Neuronal stem cell (in vitro differentiated cells): ENCODE measurements around the gene OR52M1. TPM values are rescaled to one million over a fixed set of nuclear protein-coding genes. Genes with fewer than 3 reads are reported as not detected.

Experiments
- DNase-seq: peaks from one replicate; pipeline ENCODE4 v3.0.0-alpha.2; 2013; ENCODE audit warnings: low spot score
- H2AFZ ChIP-seq: one replicate; pipeline ENCODE4 v1.6.1; 2013; ENCODE audit warnings: mild to moderate bottlenecking, low read length, inconsistent platforms
- H2AK5ac ChIP-seq: 2 replicates; pipeline ENCODE4 v1.6.1; 2013; ENCODE audit warnings: low read depth, mild to moderate bottlenecking, inconsistent platforms, low read length, moderate library complexity, mixed read lengths
- H2BK120ac ChIP-seq: 2 replicates; pipeline ENCODE4 v1.6.1; 2013; ENCODE audit warnings: low read depth, mild to moderate bottlenecking, inconsistent platforms, low read length, moderate library complexity, mixed read lengths
- H2BK12ac ChIP-seq: one replicate; pipeline ENCODE4 v1.6.1; 2013; ENCODE audit warnings: low read length, inconsistent platforms
- H2BK15ac ChIP-seq: 2 replicates; pipeline ENCODE4 v1.6.1; 2013; ENCODE audit warnings: mild to moderate bottlenecking, low read length, inconsistent platforms, mixed read lengths
- H2BK5ac ChIP-seq: one replicate; pipeline ENCODE4 v1.6.1; 2013; ENCODE audit warnings: inconsistent platforms, mild to moderate bottlenecking, low read length, moderate library complexity
- H3K14ac ChIP-seq: one replicate; pipeline ENCODE4 v1.6.1; 2013; ENCODE audit warnings: low read length, inconsistent platforms
- H3K18ac ChIP-seq: 2 replicates; pipeline ENCODE4 v1.6.1; 2013; ENCODE audit warnings: low read length, inconsistent platforms
- H3K23ac ChIP-seq: 2 replicates; pipeline ENCODE4 v1.6.1; 2013; ENCODE audit warnings: low read depth, mild to moderate bottlenecking, mixed read lengths, low read length, inconsistent platforms; ENCODE audit not compliant: poor library complexity
- H3K27ac ChIP-seq: replicated peaks from 3 replicates; pipeline ENCODE4 v1.5.1; 2013; ENCODE audit warnings: low read length, inconsistent platforms
- H3K27me3 ChIP-seq, 3 experiments: 2 replicates each; pipeline ENCODE4 v1.6.1; 2013; ENCODE audit warnings: low read length in 3 of 3, mild to moderate bottlenecking in 2 of 3, inconsistent platforms in 1 of 3, low read depth in 1 of 3, mixed read lengths in 1 of 3, moderate library complexity in 1 of 3; ENCODE audit not compliant: control insufficient read depth in 3 of 3, insufficient read depth in 3 of 3
- H3K36me3 ChIP-seq, 2 donors: replicated peaks in 1 of 2; 2 replicates each; pipeline ENCODE4 v1.6.1; 2013; ENCODE audit warnings: low read length in 2 of 2; ENCODE audit not compliant: control insufficient read depth in 2 of 2, insufficient read depth in 2 of 2
- H3K4ac ChIP-seq: 2 replicates; pipeline ENCODE4 v1.6.1; 2013; ENCODE audit warnings: inconsistent platforms, mild to moderate bottlenecking, low read length, moderate library complexity
- H3K4me1 ChIP-seq, 2 donors: 1 replicate in 1 of 2; 2 replicates in 1 of 2; pipeline ENCODE4 v1.6.1; 2013; ENCODE audit warnings: low read length in 2 of 2, low read depth in 1 of 2; ENCODE audit not compliant: control insufficient read depth in 2 of 2, insufficient read depth in 1 of 2
- H3K4me2 ChIP-seq: one replicate; pipeline ENCODE4 v1.6.1; 2013; ENCODE audit warnings: mild to moderate bottlenecking, low read length, inconsistent platforms; ENCODE audit not compliant: insufficient read depth, poor library complexity, severe bottlenecking
- H3K4me3 ChIP-seq, 2 donors: 2 replicates each; pipeline ENCODE4 v1.5.1; 2013; ENCODE audit warnings: low read length in 2 of 2, mild to moderate bottlenecking in 2 of 2, inconsistent platforms in 1 of 2, moderate library complexity in 1 of 2
- H3K79me1 ChIP-seq: one replicate; pipeline ENCODE4 v1.6.1; 2013; ENCODE audit warnings: low read depth, mild to moderate bottlenecking, inconsistent platforms, low read length, moderate library complexity
- H3K9ac ChIP-seq: one replicate; pipeline ENCODE4 v1.6.1; 2013; ENCODE audit warnings: mild to moderate bottlenecking, low read depth, low read length, inconsistent platforms; ENCODE audit not compliant: poor library complexity
- H3K9me3 ChIP-seq, 2 donors: replicated peaks in 1 of 2; 2 replicates each; pipeline versions ENCODE3 to v1.6.1; 2013; ENCODE audit warnings: low read length in 2 of 2, mild to moderate bottlenecking in 2 of 2, inconsistent platforms in 1 of 2, low read depth in 1 of 2, mixed read lengths in 1 of 2, moderate library complexity in 1 of 2; ENCODE audit not compliant: control insufficient read depth in 2 of 2, insufficient read depth in 1 of 2
- H4K8ac ChIP-seq: one replicate; pipeline ENCODE4 v1.6.1; 2013; ENCODE audit warnings: low read depth, mild to moderate bottlenecking, inconsistent platforms, low read length, moderate library complexity
- H4K91ac ChIP-seq: one replicate; pipeline ENCODE4 v1.6.1; 2013; ENCODE audit warnings: low read length, low read depth, mild to moderate bottlenecking, inconsistent platforms; ENCODE audit not compliant: poor library complexity
- WGBS, 2 donors: extraction: QIAGEN DNeasy Blood & Tissue Kit; methylation state at CpG; one replicate each; pipeline ENCODE4 v1.1.7; 2013; ENCODE audit warnings: missing lambda C conversion rate in 2 of 2, mixed read lengths in 1 of 2; ENCODE audit not compliant: insufficient read length in 2 of 2, insufficient replicate concordance in 1 of 2; ENCODE audit errors: extremely low coverage in 2 of 2; 5-methylcytosine and 5-hydroxymethylcytosine counted together
- polyA plus RNA-seq, 2 experiments: library from polyadenylated mRNA; stranded (reverse); fragments of 200-250 nt; gene quantifications; one replicate each; pipeline ENCODE4 v1.2.3, GENCODE V29; 2013

The OR52M1 gene
- polyA plus RNA-seq (2013, experiment 1 of 2) = not detected
- polyA plus RNA-seq (2013, experiment 2 of 2) = not detected

DNA sequence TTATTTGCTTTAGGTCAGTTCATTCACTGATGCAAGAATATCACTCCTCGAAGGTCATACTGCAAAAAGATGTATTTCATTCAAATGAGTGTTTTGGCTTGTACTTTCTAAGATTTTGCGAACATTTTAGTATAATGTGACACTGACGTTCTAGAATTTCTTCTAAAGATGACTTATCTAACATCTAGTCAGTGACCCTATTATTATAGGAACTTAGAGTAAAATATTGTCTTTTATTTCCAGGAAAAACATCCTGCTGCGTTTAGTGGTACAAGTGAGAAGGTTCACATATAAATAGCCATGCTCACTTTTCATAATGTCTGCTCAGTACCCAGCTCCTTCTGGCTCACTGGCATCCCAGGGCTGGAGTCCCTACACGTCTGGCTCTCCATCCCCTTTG, at the start of gene OR52M1:
TSS of gene OR52M1 (plus strand) at position 301 of the 400 bp plus-strand sequence. CDS start at position 301, 0 bp downstream.
- no peaks in the 10 kb centered on the region for H3K9me3 ChIP-seq

DNA sequence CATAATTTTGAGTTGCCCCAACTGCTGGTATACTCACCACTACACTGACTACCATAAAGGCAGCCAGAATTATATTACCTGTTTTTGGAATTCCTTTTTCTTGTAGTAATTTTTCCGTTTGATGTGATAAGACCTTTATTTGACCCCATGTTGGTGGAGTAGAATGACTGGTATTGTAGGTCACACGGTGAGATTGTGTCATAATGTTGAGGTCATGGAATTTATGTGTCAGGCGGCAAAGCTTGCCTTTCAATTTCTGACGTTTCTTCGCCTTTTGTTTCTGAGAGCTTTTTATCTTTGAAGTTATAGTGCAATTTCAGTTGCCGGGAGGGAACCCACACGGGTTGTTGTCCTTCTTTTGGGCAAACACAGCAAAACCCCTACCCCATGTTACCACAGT, 49.5 kb upstream of the OR52M1 start:
- no peak overlapping the region for H2BK12ac ChIP-seq
- DNase-seq = no peak
- H3K36me3 ChIP-seq = no peaks in the 10 kb centered on the region
- H3K79me1 ChIP-seq = no peaks in the 10 kb centered on the region
- no peak overlapping the region for H3K14ac ChIP-seq
- H3K18ac ChIP-seq = no peak overlapping the region
- H3K4me3 ChIP-seq = no peak overlapping the region
- no CpG with 5 or more reads among the region's 7 CpGs for WGBS, 2 donors
- no peak overlapping the region for H2BK15ac ChIP-seq
- H2AFZ ChIP-seq = no peak overlapping the region
- H3K4ac ChIP-seq = no peak overlapping the region
- H3K4me1 ChIP-seq = no peaks in the 10 kb centered on the region
- no peaks in the 10 kb centered on the region for H3K9me3 ChIP-seq
- H3K9ac ChIP-seq = no peak overlapping the region
- no peak overlapping the region for H4K8ac ChIP-seq
- no peak overlapping the region for H3K23ac ChIP-seq
- no peak overlapping the region for H3K4me2 ChIP-seq
- no peak overlapping the region for H4K91ac ChIP-seq
- H3K27ac ChIP-seq = no peak overlapping the region
- no peak overlapping the region for H2AK5ac ChIP-seq
- H3K27me3 ChIP-seq = peaks cover 0 to 37% (median 0%) of the 10 kb centered on the region in 3 experiments
- no peak overlapping the region for H2BK5ac ChIP-seq
- H2BK120ac ChIP-seq = no peak overlapping the region

More for the DNA sequence above, at the start of gene OR52M1:
- H2BK120ac ChIP-seq = no peak within 1 kb of the TSS
- H2BK15ac ChIP-seq = no peak within 1 kb of the TSS
- H3K4me1 ChIP-seq = no peaks in the 10 kb centered on the region
- no peak within 1 kb of the TSS for H3K18ac ChIP-seq
- H2BK5ac ChIP-seq = no peak within 1 kb of the TSS
- no peak within 1 kb of the TSS for H2AFZ ChIP-seq
- H3K9ac ChIP-seq = no peak within 1 kb of the TSS
- no peak within 1 kb of the TSS for H3K27ac ChIP-seq
- H3K27me3 ChIP-seq = peaks cover 0 to 7% (median 0%) of the 10 kb centered on the region in 3 experiments
- no peak within 1 kb of the TSS for H3K4me3 ChIP-seq
- no peak within 1 kb of the TSS for H3K14ac ChIP-seq
- H4K91ac ChIP-seq = no peak within 1 kb of the TSS
- H3K23ac ChIP-seq = no peak within 1 kb of the TSS
- no peak within 1 kb of the TSS for H3K4ac ChIP-seq
- H3K4me2 ChIP-seq = no peak within 1 kb of the TSS
- H3K79me1 ChIP-seq = no peaks in the 10 kb centered on the region
- H4K8ac ChIP-seq = no peak within 1 kb of the TSS
- WGBS, 2 donors = no CpG with 5 or more reads among the region's 5 CpGs
- DNase-seq = no peak
- H2AK5ac ChIP-seq = no peak within 1 kb of the TSS
- no peak within 1 kb of the TSS for H2BK12ac ChIP-seq
- H3K36me3 ChIP-seq = no peaks in the 10 kb centered on the region

DNA sequence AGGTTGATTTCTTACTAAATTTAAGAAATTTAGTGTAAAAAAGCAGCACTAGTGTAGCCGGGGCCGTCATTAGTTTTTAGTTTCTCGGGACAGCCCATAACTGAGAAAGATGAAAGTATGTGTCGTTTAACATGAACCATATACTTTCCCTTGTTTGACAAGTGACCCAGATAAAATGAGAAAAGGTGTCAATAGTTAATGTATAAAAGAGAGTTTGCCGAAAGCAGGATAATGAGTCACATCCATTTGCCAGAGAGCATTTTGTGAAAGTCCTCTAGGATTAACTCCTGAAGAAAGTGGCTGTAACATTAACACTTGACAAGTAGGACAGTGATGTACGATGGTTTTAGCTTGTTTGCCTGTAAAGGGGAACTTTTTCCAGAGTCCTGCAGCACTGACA, 49.0 kb upstream of the OR52M1 start:
- Histone ChIP-seq H3K27ac (no peak overlapping the region), H2BK12ac (no peak overlapping the region), H3K9ac (no peak overlapping the region), H3K9me3 (no peaks in the 10 kb centered on the region), H3K4me1 (no peaks in the 10 kb centered on the region), H2BK15ac (no peak overlapping the region), H3K14ac (no peak overlapping the region), H3K27me3 (peaks cover 0 to 37% (median 0%) of the 10 kb centered on the region in 3 experiments), H2AK5ac (no peak overlapping the region), H3K18ac (no peak overlapping the region), H2BK120ac (no peak overlapping the region), H4K91ac (no peak overlapping the region), H3K4me2 (no peak overlapping the region), H3K4me3 (no peak overlapping the region), H2AFZ (no peak overlapping the region), H4K8ac (no peak overlapping the region), H2BK5ac (no peak overlapping the region), H3K79me1 (no peaks in the 10 kb centered on the region), H3K36me3 (no peaks in the 10 kb centered on the region), H3K4ac (no peak overlapping the region), H3K23ac (no peak overlapping the region)
- no peak for DNase-seq
- no CpG with 5 or more reads among the region's 6 CpGs for WGBS, 2 donors

DNA sequence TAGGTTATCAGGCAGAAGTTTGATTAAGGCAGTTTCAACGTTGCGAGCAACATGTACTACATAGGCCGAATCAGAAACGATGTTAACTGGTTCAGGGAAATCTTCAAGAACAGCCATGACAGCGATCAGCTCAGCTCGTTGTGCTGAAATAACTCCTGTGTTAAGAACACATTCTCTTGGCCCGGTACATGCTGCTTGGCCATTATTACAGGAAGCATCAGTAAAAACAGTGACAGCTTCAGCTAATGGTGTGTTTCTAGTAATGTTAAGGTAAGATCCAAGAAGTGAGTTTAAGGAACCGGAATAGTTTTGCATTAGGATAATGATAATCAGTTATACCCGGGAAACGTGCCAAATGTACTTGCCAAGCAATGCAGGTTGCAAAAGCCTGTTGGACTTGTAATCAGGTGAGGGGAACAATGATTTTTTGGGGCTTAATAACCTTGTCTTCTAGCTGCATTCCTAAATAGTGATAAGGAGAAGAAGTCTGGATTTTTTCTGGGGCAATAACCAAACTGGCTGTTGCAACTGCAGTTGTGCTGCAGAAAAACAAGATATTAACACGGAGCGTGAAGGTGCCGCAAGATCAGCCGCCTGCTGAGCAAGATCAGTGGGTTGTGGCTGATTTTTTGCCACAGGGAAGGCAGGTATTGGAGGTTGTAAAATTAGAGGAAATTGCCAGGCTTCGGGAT, 48.3 kb upstream of the OR52M1 start:
- H3K79me1 ChIP-seq = no peaks in the 10 kb centered on the region
- no CpG with 5 or more reads among the region's 15 CpGs for WGBS, 2 donors
- H3K27ac ChIP-seq = no peak overlapping the region
- DNase-seq = no peak
- H3K23ac ChIP-seq = no peak overlapping the region
- no peaks in the 10 kb centered on the region for H3K4me1 ChIP-seq
- no peak overlapping the region for H4K8ac ChIP-seq
- H3K14ac ChIP-seq = no peak overlapping the region
- no peak overlapping the region for H3K18ac ChIP-seq
- H3K9ac ChIP-seq = no peak overlapping the region
- no peaks in the 10 kb centered on the region for H3K9me3 ChIP-seq
- H4K91ac ChIP-seq = no peak overlapping the region
- peaks cover 0 to 37% (median 0%) of the 10 kb centered on the region in 3 experiments for H3K27me3 ChIP-seq
- H2BK15ac ChIP-seq = no peak overlapping the region
- no peak overlapping the region for H3K4me2 ChIP-seq
- H3K4ac ChIP-seq = no peak overlapping the region
- no peak overlapping the region for H2BK5ac ChIP-seq
- H2AK5ac ChIP-seq = no peak overlapping the region
- H2BK120ac ChIP-seq = no peak overlapping the region
- H3K36me3 ChIP-seq = no peaks in the 10 kb centered on the region
- no peak overlapping the region for H2AFZ ChIP-seq
- no peak overlapping the region for H3K4me3 ChIP-seq
- H2BK12ac ChIP-seq = no peak overlapping the region
